ENCODE data around the gene ALKBH5. TPM values are rescaled to one million over a fixed set of nuclear protein-coding genes. Genes with fewer than 3 reads are reported as not detected.

ALKBH5 gene
- total RNA-seq, 1 experiment from 2014 or later: 97.8 TPM

DNA sequence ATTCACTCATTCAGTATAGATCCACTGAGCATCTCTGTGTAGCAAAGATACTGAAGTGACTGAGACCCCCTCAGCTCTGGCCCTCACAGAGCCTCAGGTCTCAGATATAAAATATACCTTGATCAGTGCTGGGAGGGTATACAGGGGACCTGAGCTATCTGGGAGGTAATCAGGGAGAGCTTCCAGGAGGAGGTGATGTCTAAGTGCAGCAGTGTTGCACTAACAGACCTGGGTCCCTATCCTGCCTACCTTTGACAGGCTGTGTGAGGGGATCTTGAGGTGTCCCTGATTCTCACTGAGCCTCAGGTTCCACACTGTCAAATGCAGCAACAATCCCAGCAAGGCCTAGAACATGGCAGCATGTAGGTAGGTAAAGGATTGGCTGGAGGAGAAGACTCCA, 6.5 kb upstream of the ALKBH5 start:
- ChIA-PET CTCF (no interaction called here), POLR2A (no interaction called here), RAD21 (ENCODE audit: low non-redundant PET in 1 of 2, low total read pairs in 2 of 2, uncharacterized antibody in 2 of 2, unreplicated experiment in 2 of 2) (no interaction called here)
- no peaks in the 10 kb centered on the region for H4K20me1 ChIP-seq (ENCODE audit: insufficient read depth)
- intact Hi-C loops (cut with micrococcal nuclease): no loop called here
- no peak overlapping the region for H3K4me3 ChIP-seq (replicated peaks in 1 of 2; ENCODE audit: low read depth in 1 of 2, low read length in 2 of 2)
- no peaks in the 10 kb centered on the region for H3K9me3 ChIP-seq (ENCODE audit: control insufficient read depth in 1 of 2, insufficient read depth in 1 of 2, low read depth in 1 of 2, low read length in 2 of 2)
- no peaks in the 10 kb centered on the region for H3K36me3 ChIP-seq (ENCODE audit: control insufficient read depth in 1 of 2, insufficient read depth in 2 of 2, low read length in 2 of 2)
- BruUV-seq (replicated peaks): no TSS peak
- ATAC-seq (no peak), DNase-seq (ENCODE audit: low read depth, low spot score) (no peak)
- H3K27ac ChIP-seq (ENCODE audit: low read depth, low read length): no peak overlapping the region
- peaks cover 3 to 8% of the 10 kb centered on the region in 2 experiments; a peak in 3 of 4 replicates for H3K4me1 ChIP-seq (ENCODE audit: control insufficient read depth in 1 of 2, insufficient read depth in 2 of 2, low read length in 2 of 2)
- H3K9me2 ChIP-seq (ENCODE audit: insufficient read depth): no peaks in the 10 kb centered on the region
- H2AFZ ChIP-seq (ENCODE audit: low read depth, low read length, poor library complexity, severe bottlenecking): no peak overlapping the region
- no peak overlapping the region for H3K9ac ChIP-seq (ENCODE audit: low read length)
- H3K27me3 ChIP-seq (ENCODE audit: insufficient read depth, low read length): no peaks in the 10 kb centered on the region
- no peaks in the 10 kb centered on the region for H3K79me2 ChIP-seq (ENCODE audit: insufficient read depth, low read length)
- TF ChIP-seq ATF3 (IDR thresholded peaks at IDR 0.05) (no peak), TCF7L2 (IDR thresholded peaks at IDR 0.05; ENCODE audit: borderline replicate concordance, extremely low read depth, insufficient read depth, insufficient read length) (no peak), EZH2 (IDR thresholded peaks at IDR 0.05) (no peak), ZBTB33 (IDR thresholded peaks at IDR 0.05; ENCODE audit: extremely low read depth, insufficient replicate concordance, low read length) (no peak), CBX3 (IDR thresholded peaks at IDR 0.05; ENCODE audit: low read depth) (no peak), JUND (IDR thresholded peaks at IDR 0.05) (no peak), SRF (IDR thresholded peaks at IDR 0.05; ENCODE audit: low read depth) (no peak), POLR2AphosphoS5 (IDR thresholded peaks at IDR 0.05; ENCODE audit: low read depth, low read length) (no peak), SP1 (IDR thresholded peaks at IDR 0.05; ENCODE audit: low read depth) (no peak), ZFX (IDR thresholded peaks at IDR 0.05) (no peak)
- TF ChIP-seq, protein P1, sequence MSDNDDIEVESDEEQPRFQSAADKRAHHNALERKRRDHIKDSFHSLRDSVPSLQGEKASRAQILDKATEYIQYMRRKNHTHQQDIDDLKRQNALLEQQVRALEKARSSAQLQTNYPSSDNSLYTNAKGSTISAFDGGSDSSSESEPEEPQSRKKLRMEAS (IDR thresholded peaks at IDR 0.05): no peak
- H3K4me2 ChIP-seq (ENCODE audit: low read length): no peak overlapping the region
